HepG2 (cell line): ENCODE results near the gene CDC14C.

Source experiments
- FOXP1 ChIP-seq, 2 experiments: fragments of 450-650 bp in 1 of 2; IDR thresholded peaks; 2 replicates each; pipeline ENCODE4 v1.6.1; 2017 to 2018; ENCODE audit warnings: antibody characterized with exemption in 1 of 2
- LCORL ChIP-seq, 2 experiments: fragments of 450-650 bp in 1 of 2; sonication (generic) in 1 of 2; formaldehyde crosslinking in 1 of 2; IDR thresholded peaks; 2 replicates each; pipeline versions ENCODE4 v1.5.0 to v1.6.1; 2017 to 2020; ENCODE audit warnings: antibody characterized with exemption in 1 of 2, missing genetic modification reagents in 1 of 2
- MEF2D ChIP-seq: sonication (generic); formaldehyde crosslinking; IDR thresholded peaks from 2 replicates; pipeline ENCODE4 v1.5.1; 2020; ENCODE audit warnings: mild to moderate bottlenecking, missing genetic modification reagents
- TGIF2 ChIP-seq: IDR thresholded peaks from 2 replicates; pipeline ENCODE4 v1.6.1; 2016; ENCODE audit warnings: control low read depth, missing compliant biosample characterization
- ZKSCAN8 ChIP-seq: IDR thresholded peaks from 2 replicates; pipeline ENCODE4 v1.6.1; 2016; ENCODE audit warnings: borderline replicate concordance, missing genetic modification reagents, missing compliant biosample characterization
- ZNF644 ChIP-seq: IDR thresholded peaks from 2 replicates; pipeline ENCODE4 v1.6.1; 2016; ENCODE audit warnings: low read depth
- TF ChIP-seq, protein P1 (sequence below): sonication (generic); formaldehyde crosslinking; IDR thresholded peaks from 2 replicates; pipeline ENCODE4 v1.4.0; 2020; ENCODE audit warnings: low read depth, mild to moderate bottlenecking, missing genetic modification reagents

DNA sequence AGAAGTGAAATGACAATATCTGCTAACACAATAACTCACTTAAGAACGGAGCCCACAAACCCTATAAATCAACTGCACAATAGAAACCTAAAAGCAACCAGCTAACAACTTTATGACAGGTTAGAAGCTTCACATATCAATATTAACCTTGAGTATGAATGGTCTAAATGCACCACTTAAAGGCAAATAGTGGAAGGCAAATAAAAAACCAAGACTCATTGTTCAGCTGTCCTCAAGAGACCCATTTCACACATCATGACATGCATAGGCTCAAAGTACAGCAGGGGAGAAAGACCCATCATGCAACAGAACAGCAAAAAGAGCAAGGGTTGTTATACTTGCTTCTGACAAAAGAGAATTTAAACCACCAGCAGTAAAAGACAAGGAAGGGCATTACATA lies 46.8 kb downstream of the CDC14C start:
- TF ChIP-seq, protein P1, sequence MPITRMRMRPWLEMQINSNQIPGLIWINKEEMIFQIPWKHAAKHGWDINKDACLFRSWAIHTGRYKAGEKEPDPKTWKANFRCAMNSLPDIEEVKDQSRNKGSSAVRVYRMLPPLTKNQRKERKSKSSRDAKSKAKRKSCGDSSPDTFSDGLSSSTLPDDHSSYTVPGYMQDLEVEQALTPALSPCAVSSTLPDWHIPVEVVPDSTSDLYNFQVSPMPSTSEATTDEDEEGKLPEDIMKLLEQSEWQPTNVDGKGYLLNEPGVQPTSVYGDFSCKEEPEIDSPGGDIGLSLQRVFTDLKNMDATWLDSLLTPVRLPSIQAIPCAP (CRISPR knock-in tag), result no peak
- TF ChIP-seq ZNF644 (no peak), MEF2D (CRISPR knock-in tag) (no peak), TGIF2 (CRISPR knock-in tag) (no peak), FOXP1 (IDR thresholded peaks at IDR 0.05) (no peak), FOXP1 (CRISPR knock-in tag; IDR thresholded peaks at IDR 0.05) (no peak), ZKSCAN8 (CRISPR knock-in tag) (no peak), LCORL (IDR thresholded peaks at IDR 0.05) (no peak), LCORL (CRISPR knock-in tag; IDR thresholded peaks at IDR 0.05) (no peak)
